WTC11 (cell line): ENCODE results near the gene KCNIP4. TPM values are rescaled to one million over a fixed set of nuclear protein-coding genes. Genes with fewer than 3 reads are reported as not detected.

Source experiments
- ATAC-seq: fragments of 200-7000 bp; cut with Tn5 transposase; 2 replicates; pipeline ENCODE4 v1.10.0; 2021; ENCODE audit warnings: mild to moderate bottlenecking, moderate library complexity
- CTCF ChIA-PET: fragments of 300-600 bp; sonication (Branson Sonifier 250); formaldehyde crosslinking; loops from one replicate; lab custom pipeline; 2021; ENCODE audit warnings: antibody characterized with exemption; lab: Charles Lee
- POLR2A ChIA-PET: fragments of 350-600 bp; sonication (Branson Sonifier 250); formaldehyde crosslinking; loops from one replicate; lab custom pipeline; 2021; ENCODE audit warnings: antibody characterized with exemption; lab: Charles Lee
- DNase-seq: peaks from one replicate; pipeline ENCODE4 v3.0.0; 2021; ENCODE audit warnings: low spot score
- H3K27ac Mint-ChIP-seq: 2 replicates; pipeline ENCODE4 v1.8.0; 2021; ENCODE audit warnings: mixed read lengths
- H3K27me3 Mint-ChIP-seq: 2 replicates; pipeline ENCODE4 v1.8.0; 2021; ENCODE audit warnings: low read depth, mild to moderate bottlenecking, moderate library complexity, mixed read lengths
- H3K36me3 Mint-ChIP-seq: 2 replicates; pipeline ENCODE4 v1.8.0; 2021; ENCODE audit warnings: mixed read lengths
- H3K4me1 Mint-ChIP-seq: 2 replicates; pipeline ENCODE4 v1.8.0; 2022; ENCODE audit warnings: mixed read lengths
- H3K4me3 Mint-ChIP-seq: 2 replicates; pipeline ENCODE4 v1.8.0; 2021; ENCODE audit warnings: mild to moderate bottlenecking, moderate library complexity, mixed read lengths
- H3K9me3 Mint-ChIP-seq: 2 replicates; pipeline ENCODE4 v1.8.0; 2021; ENCODE audit warnings: mixed read lengths
- ARID4B ChIP-seq: sonication (generic); formaldehyde crosslinking; IDR thresholded peaks from 2 replicates; pipeline ENCODE4 v1.8.0; 2023; ENCODE audit warnings: missing genetic modification reagents, mild to moderate bottlenecking, borderline replicate concordance
- CBFB ChIP-seq: sonication (generic); formaldehyde crosslinking; IDR thresholded peaks from 2 replicates; pipeline ENCODE4 v1.8.1; 2022; ENCODE audit warnings: mild to moderate bottlenecking, low read depth, missing genetic modification reagents
- E2F5 ChIP-seq: sonication (generic); formaldehyde crosslinking; IDR thresholded peaks from 2 replicates; pipeline ENCODE4 v1.8.1; 2022; ENCODE audit warnings: mild to moderate bottlenecking, moderate library complexity, missing genetic modification reagents
- FOXJ3 ChIP-seq: sonication (generic); formaldehyde crosslinking; IDR thresholded peaks from 2 replicates; pipeline ENCODE4 v1.9.0; 2021; ENCODE audit warnings: missing genetic modification reagents, mild to moderate bottlenecking, borderline replicate concordance
- MYBL2 ChIP-seq: sonication (generic); formaldehyde crosslinking; IDR thresholded peaks from 2 replicates; pipeline ENCODE4 v1.8.1; 2023; ENCODE audit warnings: mild to moderate bottlenecking, moderate library complexity, missing genetic modification reagents
- OVOL2 ChIP-seq: fragments of 250-450 bp; sonication (Bioruptor Pico); IDR thresholded peaks from 2 replicates; pipeline ENCODE4 v1.9.0; 2021; ENCODE audit warnings: mild to moderate bottlenecking, borderline replicate concordance
- SMAD3 ChIP-seq: sonication (generic); formaldehyde crosslinking; IDR thresholded peaks from 2 replicates; pipeline ENCODE4 v1.8.0; 2022; ENCODE audit warnings: missing genetic modification reagents, mild to moderate bottlenecking, borderline replicate concordance
- SOX15 ChIP-seq: fragments of 250-450 bp; sonication (Bioruptor Pico); IDR thresholded peaks from 2 replicates; pipeline ENCODE4 v1.9.0; 2021; ENCODE audit warnings: mild to moderate bottlenecking
- ZNF219 ChIP-seq: sonication (generic); formaldehyde crosslinking; IDR thresholded peaks from 2 replicates; pipeline ENCODE4 v1.8.0; 2023; ENCODE audit warnings: missing genetic modification reagents, mild to moderate bottlenecking, borderline replicate concordance
- ZNF317 ChIP-seq: sonication (generic); formaldehyde crosslinking; IDR thresholded peaks from 2 replicates; pipeline ENCODE4 v1.8.1; 2023; ENCODE audit warnings: low read depth, mild to moderate bottlenecking, moderate library complexity, missing genetic modification reagents, borderline replicate concordance
- ZNF396 ChIP-seq: fragments of 250-450 bp; sonication (Bioruptor Pico); IDR thresholded peaks from 2 replicates; pipeline ENCODE4 v1.8.0; 2021; ENCODE audit warnings: mild to moderate bottlenecking, moderate library complexity, borderline replicate concordance
- ZNF416 ChIP-seq: fragments of 250-450 bp; sonication (Bioruptor Pico); IDR thresholded peaks from 2 replicates; pipeline ENCODE4 v1.9.0; 2021; ENCODE audit warnings: mild to moderate bottlenecking, inconsistent platforms
- ZNF532 ChIP-seq: fragments of 250-450 bp; sonication (Bioruptor Pico); IDR thresholded peaks from 2 replicates; pipeline ENCODE4 v1.9.0; 2021; ENCODE audit warnings: mild to moderate bottlenecking, borderline replicate concordance
- total RNA-seq: library from RNA; stranded (reverse); gene quantifications from 3 replicates; pipeline ENCODE4 v1.2.3, GENCODE V29; 2021

KCNIP4 gene
- total RNA-seq, 1 experiment from 2014 or later = not detected

GRCh38 chr4:20997886-20998285 lies 950.7 kb downstream of the KCNIP4 start (continued):
- TF ChIP-seq SOX15 (CRISPR knock-in tag) (no peak), ZNF532 (CRISPR knock-in tag) (no peak), ZNF219 (CRISPR knock-in tag) (no peak), ARID4B (CRISPR knock-in tag) (no peak), ZNF416 (CRISPR knock-in tag) (no peak), ZNF317 (CRISPR knock-in tag) (no peak), E2F5 (CRISPR knock-in tag) (no peak), MYBL2 (CRISPR knock-in tag) (no peak), OVOL2 (CRISPR knock-in tag) (no peak)

DNA sequence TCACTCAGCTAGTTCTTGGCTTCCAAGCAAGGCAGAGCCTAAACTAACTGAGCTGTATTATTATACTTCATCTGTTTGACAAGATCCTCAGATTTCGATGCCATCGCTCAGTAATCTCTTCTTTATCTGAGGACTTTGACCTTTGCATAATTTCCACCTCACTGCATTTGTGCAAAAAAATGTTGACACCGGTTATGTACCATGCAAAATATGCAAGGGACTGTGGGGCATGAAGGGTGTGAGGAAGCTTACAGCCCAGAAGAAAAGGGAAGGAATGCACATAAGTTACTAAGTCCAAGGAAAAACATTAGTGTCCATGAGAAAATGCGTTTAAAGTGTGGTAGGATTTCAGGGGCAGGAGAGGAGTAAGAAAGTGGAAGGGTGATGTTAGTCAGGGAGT lies 953.0 kb downstream of the KCNIP4 start:
- POLR2A ChIA-PET = no interaction called here
- peaks cover under 1% of the 10 kb centered on the region; the same call in 1 of the 2 replicates for H3K4me1 Mint-ChIP-seq
- peaks cover 27% of the 10 kb centered on the region for H3K9me3 Mint-ChIP-seq
- H3K4me3 Mint-ChIP-seq = no peak overlapping the region
- no peak overlapping the region for H3K27ac Mint-ChIP-seq
- H3K36me3 Mint-ChIP-seq = no peaks in the 10 kb centered on the region
- TF ChIP-seq FOXJ3 (CRISPR knock-in tag) = no peak
- no peak for TF ChIP-seq ARID4B (CRISPR knock-in tag)
- no peak for TF ChIP-seq CBFB (CRISPR knock-in tag)
- no peak for TF ChIP-seq ZNF396
- no peak for TF ChIP-seq SMAD3 (CRISPR knock-in tag)
- TF ChIP-seq, all 79 proteins: peak for 0
- DNase-seq (no peak), ATAC-seq (no peak)
- CTCF ChIA-PET = no interaction called here
- H3K27me3 Mint-ChIP-seq = no peaks in the 10 kb centered on the region
